Liver (tissue), 9 donors: ENCODE data around the gene NME8. TPM values are rescaled to one million over a fixed set of nuclear protein-coding genes. Genes with fewer than 3 reads are reported as not detected.

Experiments
- DNase-seq: peaks from one replicate; pipeline ENCODE4 v3.0.0-alpha.2; 2017; ENCODE audit warnings: low spot score
- H3K27ac ChIP-seq, 2 donors: one replicate each; pipeline ENCODE4 v1.7.0; 2013; ENCODE audit warnings: inconsistent platforms in 2 of 2, low read length in 2 of 2, control low read depth in 1 of 2, low read depth in 1 of 2, mild to moderate bottlenecking in 1 of 2
- H3K27me3 ChIP-seq, 4 donors: one replicate each; pipeline versions ENCODE4 v1.6.1 to v1.7.0; 2013; ENCODE audit warnings: low read length in 3 of 4, inconsistent platforms in 1 of 4, mild to moderate bottlenecking in 1 of 4, moderate library complexity in 1 of 4; ENCODE audit not compliant: control insufficient read depth in 4 of 4, insufficient read depth in 4 of 4
- H3K36me3 ChIP-seq, 4 donors: one replicate each; pipeline versions ENCODE4 v1.6.1 to v1.7.0; 2013; ENCODE audit warnings: low read length in 3 of 4, mild to moderate bottlenecking in 3 of 4, low read depth in 1 of 4, moderate library complexity in 1 of 4; ENCODE audit not compliant: control insufficient read depth in 4 of 4, insufficient read depth in 3 of 4
- H3K4me1 ChIP-seq, 4 donors: one replicate each; pipeline versions ENCODE4 v1.6.1 to v1.7.0; 2013; ENCODE audit warnings: low read length in 3 of 4, mild to moderate bottlenecking in 3 of 4, moderate library complexity in 1 of 4; ENCODE audit not compliant: control insufficient read depth in 4 of 4, insufficient read depth in 4 of 4
- H3K4me3 ChIP-seq, 3 donors: one replicate each; pipeline versions ENCODE4 v1.6.1 to v1.7.0; 2013; ENCODE audit warnings: low read length in 3 of 3, control low read depth in 1 of 3, low read depth in 1 of 3, mild to moderate bottlenecking in 1 of 3
- H3K9ac ChIP-seq, 2 donors: one replicate each; pipeline ENCODE4 v1.7.0; 2013; ENCODE audit warnings: low read length in 2 of 2, mild to moderate bottlenecking in 2 of 2, moderate library complexity in 2 of 2, control low read depth in 1 of 2, low read depth in 1 of 2
- H3K9me3 ChIP-seq, 4 donors: one replicate each; pipeline versions ENCODE4 v1.6.1 to v1.7.0; 2013; ENCODE audit warnings: low read length in 3 of 4; ENCODE audit not compliant: control insufficient read depth in 4 of 4
- EGR1 ChIP-seq, 2 donors: IDR thresholded peaks; 2 replicates each; pipeline ENCODE4 v1.6.1; 2016 to 2018; ENCODE audit warnings: antibody characterized with exemption in 2 of 2, low read depth in 2 of 2
- FOXA1 ChIP-seq: IDR thresholded peaks from 2 replicates; pipeline ENCODE4 v1.6.1; 2016; ENCODE audit warnings: antibody characterized with exemption
- FOXA2 ChIP-seq: IDR thresholded peaks from 2 replicates; pipeline ENCODE4 v1.6.1; 2016; ENCODE audit warnings: antibody characterized with exemption
- GABPA ChIP-seq, 2 donors: IDR thresholded peaks in 1 of 2; conservative IDR thresholded peaks in 1 of 2; 2 replicates each; pipeline ENCODE4 v1.6.1; 2016; ENCODE audit warnings: antibody characterized with exemption in 2 of 2, mild to moderate bottlenecking in 1 of 2, moderate library complexity in 1 of 2
- HNF4G ChIP-seq: IDR thresholded peaks from 2 replicates; pipeline ENCODE4 v1.6.1; 2016; ENCODE audit warnings: antibody characterized with exemption
- JUND ChIP-seq, 2 donors: IDR thresholded peaks; 2 replicates each; pipeline ENCODE4 v1.6.1; 2016; ENCODE audit warnings: antibody characterized with exemption in 2 of 2
- NR2F2 ChIP-seq: IDR thresholded peaks from 2 replicates; pipeline ENCODE4 v1.6.1; 2016; ENCODE audit warnings: antibody characterized with exemption
- RAD21 ChIP-seq, 2 donors: IDR thresholded peaks; 2 replicates each; pipeline ENCODE4 v1.6.1; 2016; ENCODE audit warnings: antibody characterized with exemption in 2 of 2, mild to moderate bottlenecking in 2 of 2
- SP1 ChIP-seq: IDR thresholded peaks from 2 replicates; pipeline ENCODE4 v1.6.1; 2018; ENCODE audit warnings: antibody characterized with exemption, mild to moderate bottlenecking
- YY1 ChIP-seq: IDR thresholded peaks from 2 replicates; pipeline ENCODE4 v1.6.1; 2016; ENCODE audit warnings: antibody characterized with exemption, mild to moderate bottlenecking
- WGBS: extraction: QIAGEN DNeasy Blood & Tissue Kit; methylation state at CpG from one replicate; pipeline ENCODE4 v1.1.7; 2013; 5-methylcytosine and 5-hydroxymethylcytosine counted together
- polyA plus RNA-seq, 2 donors: library from polyadenylated mRNA; stranded (reverse) in 1 of 2; unstranded in 1 of 2; fragments of 200-250 nt in 1 of 2; fragments of >200 nt in 1 of 2; fragmentation: Nextera tagmentation in 1 of 2; extraction: Ambion mirVana in 1 of 2; gene quantifications; one replicate each; pipeline versions ENCODE4 v1.2.1 to v1.2.3, GENCODE V29; 2013 to 2015
- total RNA-seq, 2 donors: library from RNA; depleted of rRNA; stranded (reverse); fragments of >200 nt; gene quantifications; one replicate each; pipeline ENCODE4 v1.2.3, GENCODE V29; 2014
- TF ChIP-seq, protein P1 (sequence below): IDR thresholded peaks from 2 replicates; pipeline ENCODE4 v1.6.1; 2016; ENCODE audit warnings: antibody characterized with exemption
- TF ChIP-seq, protein P2 (sequence below): IDR thresholded peaks from 2 replicates; pipeline ENCODE4 v1.6.1; 2016; ENCODE audit warnings: antibody characterized with exemption
- TF ChIP-seq, protein P3 (sequence below): fragments of 150-350 bp; IDR thresholded peaks from 2 replicates; pipeline ENCODE4 v1.5.1; 2017; ENCODE audit warnings: improper control_type of control experiment, low read depth, low read length; ENCODE audit not compliant: missing input control
- donor health status: healthy.
- donor health status: healthy.
- donor health status: healthy.
- donor health status: healthy.
- donor health status: healthy.

Gene NME8
- total and polyA plus RNA-seq, 4 donors: 0.08 to 0.09 TPM; not detected in 2

DNA sequence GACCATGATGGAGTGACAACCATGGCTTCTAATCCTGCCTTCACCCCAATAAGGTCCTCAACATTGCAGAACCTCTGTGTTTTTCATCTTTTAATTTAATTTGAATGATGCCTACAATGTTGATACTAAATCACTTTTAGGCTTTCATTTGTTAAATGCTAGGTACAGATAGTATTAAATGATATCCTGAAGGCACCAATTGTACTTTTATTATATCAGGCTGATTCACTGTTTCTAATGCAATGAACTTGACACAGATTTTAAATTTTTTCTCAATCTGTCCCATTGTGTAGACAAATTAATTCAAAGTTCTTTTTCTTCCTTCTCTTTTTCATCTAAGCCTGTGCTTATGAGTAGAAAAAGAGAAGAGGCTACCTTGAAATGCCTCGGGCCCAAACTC, 77.2 kb downstream of the NME8 start (continued):
- TF ChIP-seq, protein P1, sequence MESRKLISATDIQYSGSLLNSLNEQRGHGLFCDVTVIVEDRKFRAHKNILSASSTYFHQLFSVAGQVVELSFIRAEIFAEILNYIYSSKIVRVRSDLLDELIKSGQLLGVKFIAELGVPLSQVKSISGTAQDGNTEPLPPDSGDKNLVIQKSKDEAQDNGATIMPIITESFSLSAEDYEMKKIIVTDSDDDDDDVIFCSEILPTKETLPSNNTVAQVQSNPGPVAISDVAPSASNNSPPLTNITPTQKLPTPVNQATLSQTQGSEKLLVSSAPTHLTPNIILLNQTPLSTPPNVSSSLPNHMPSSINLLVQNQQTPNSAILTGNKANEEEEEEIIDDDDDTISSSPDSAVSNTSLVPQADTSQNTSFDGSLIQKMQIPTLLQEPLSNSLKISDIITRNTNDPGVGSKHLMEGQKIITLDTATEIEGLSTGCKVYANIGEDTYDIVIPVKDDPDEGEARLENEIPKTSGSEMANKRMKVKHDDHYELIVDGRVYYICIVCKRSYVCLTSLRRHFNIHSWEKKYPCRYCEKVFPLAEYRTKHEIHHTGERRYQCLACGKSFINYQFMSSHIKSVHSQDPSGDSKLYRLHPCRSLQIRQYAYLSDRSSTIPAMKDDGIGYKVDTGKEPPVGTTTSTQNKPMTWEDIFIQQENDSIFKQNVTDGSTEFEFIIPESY: no peak
- no peak for TF ChIP-seq RAD21 (IDR thresholded peaks at IDR 0.05)

DNA sequence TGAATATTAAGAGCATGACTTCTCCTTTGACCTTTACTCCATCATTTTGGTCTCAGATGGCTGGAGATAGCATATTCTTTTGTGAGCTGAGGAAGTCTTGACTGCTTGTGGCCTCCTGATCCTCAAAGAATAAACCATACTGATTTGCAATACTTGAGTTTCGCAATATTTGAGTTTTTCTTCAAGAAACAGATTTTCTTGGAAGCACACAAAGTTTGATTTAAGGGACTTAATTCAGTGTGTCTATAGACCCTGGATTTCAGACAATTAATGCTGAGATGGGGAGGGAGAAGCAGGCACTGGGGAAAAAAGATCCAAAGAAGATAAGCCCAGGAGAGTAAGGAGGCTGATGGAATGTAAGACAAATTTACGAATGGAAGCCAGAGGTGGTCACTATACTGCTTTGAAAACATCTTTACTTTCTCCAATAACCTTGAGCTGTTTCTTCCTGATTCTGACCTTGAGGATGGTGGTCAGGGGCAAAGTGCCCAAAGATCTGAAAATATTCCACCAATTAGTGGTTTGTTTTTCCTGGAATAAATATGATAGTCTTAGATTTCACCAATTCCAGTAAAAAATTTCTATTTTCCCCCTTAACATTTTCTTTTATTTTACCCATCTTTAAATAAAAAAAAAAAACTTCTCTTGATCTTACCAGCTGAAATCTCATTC, 79.5 kb downstream of the NME8 start:
- no peak for DNase-seq
- no peaks in the 10 kb centered on the region for H3K36me3 ChIP-seq
- peaks cover 0 to under 1% (median 0%) of the 10 kb centered on the region in 4 donors for H3K4me1 ChIP-seq
- H3K4me3 ChIP-seq: no peak overlapping the region
- no peak overlapping the region for H3K27ac ChIP-seq
- peaks cover 0 to 4% (median 0%) of the 10 kb centered on the region in 4 donors for H3K9me3 ChIP-seq
- no peaks in the 10 kb centered on the region for H3K27me3 ChIP-seq
- WGBS: 98% methylated on average over 2 of the region's 2 CpGs
- TF ChIP-seq, protein P2, sequence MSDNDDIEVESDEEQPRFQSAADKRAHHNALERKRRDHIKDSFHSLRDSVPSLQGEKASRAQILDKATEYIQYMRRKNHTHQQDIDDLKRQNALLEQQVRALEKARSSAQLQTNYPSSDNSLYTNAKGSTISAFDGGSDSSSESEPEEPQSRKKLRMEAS: no peak
- TF ChIP-seq YY1: no peak
- TF ChIP-seq, protein P3, sequence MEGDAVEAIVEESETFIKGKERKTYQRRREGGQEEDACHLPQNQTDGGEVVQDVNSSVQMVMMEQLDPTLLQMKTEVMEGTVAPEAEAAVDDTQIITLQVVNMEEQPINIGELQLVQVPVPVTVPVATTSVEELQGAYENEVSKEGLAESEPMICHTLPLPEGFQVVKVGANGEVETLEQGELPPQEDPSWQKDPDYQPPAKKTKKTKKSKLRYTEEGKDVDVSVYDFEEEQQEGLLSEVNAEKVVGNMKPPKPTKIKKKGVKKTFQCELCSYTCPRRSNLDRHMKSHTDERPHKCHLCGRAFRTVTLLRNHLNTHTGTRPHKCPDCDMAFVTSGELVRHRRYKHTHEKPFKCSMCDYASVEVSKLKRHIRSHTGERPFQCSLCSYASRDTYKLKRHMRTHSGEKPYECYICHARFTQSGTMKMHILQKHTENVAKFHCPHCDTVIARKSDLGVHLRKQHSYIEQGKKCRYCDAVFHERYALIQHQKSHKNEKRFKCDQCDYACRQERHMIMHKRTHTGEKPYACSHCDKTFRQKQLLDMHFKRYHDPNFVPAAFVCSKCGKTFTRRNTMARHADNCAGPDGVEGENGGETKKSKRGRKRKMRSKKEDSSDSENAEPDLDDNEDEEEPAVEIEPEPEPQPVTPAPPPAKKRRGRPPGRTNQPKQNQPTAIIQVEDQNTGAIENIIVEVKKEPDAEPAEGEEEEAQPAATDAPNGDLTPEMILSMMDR: no peak
- TF ChIP-seq FOXA1: no peak
- TF ChIP-seq EGR1 (IDR thresholded peaks at IDR 0.05; ENCODE audit: low read depth in 2 of 2): no peak
- TF ChIP-seq NR2F2: no peak
- TF ChIP-seq JUND (IDR thresholded peaks at IDR 0.05): no peak
- no peak overlapping the region for H3K9ac ChIP-seq

DNA sequence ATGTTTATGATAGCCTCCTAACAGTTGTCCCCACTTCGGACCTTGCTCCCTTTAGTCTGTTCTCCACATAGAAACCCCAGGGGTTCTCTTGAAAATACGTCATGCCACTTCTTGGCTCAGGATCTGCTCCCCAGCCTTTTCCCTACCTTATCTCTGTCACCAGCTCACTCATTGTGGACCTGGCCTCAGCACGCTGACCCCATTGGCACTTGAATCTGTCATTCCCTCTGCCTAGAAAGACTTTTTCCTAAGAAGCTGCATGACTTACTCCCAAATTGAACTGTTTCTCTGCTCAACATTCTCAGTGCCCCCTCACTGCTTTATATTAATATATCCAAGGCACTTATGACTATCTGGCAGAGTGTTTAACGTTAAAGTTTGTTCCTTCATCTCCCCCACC, 80.5 kb downstream of the NME8 start:
- peaks cover 0 to 4% (median 0%) of the 10 kb centered on the region in 4 donors for H3K9me3 ChIP-seq
- WGBS: 89% methylated on average over 4 of the region's 4 CpGs
- no peak overlapping the region for H3K9ac ChIP-seq
- TF ChIP-seq NR2F2 (no peak), HNF4G (no peak), GABPA (IDR thresholded peaks at IDR 0.05 in 1 of 2, conservative IDR thresholded peaks at IDR 0.05 in 1 of 2) (no peak), YY1 (no peak), FOXA2 (no peak), SP1 (no peak)
- H3K4me1 ChIP-seq: no peaks in the 10 kb centered on the region
- no peak overlapping the region for H3K4me3 ChIP-seq
- H3K27me3 ChIP-seq: no peaks in the 10 kb centered on the region
- H3K36me3 ChIP-seq: no peaks in the 10 kb centered on the region
- H3K27ac ChIP-seq: no peak overlapping the region
- DNase-seq: no peak
